Measurements from ENCODE around the gene GRB7. TPM values are rescaled to one million over a fixed set of nuclear protein-coding genes. Genes with fewer than 3 reads are reported as not detected.

Gene GRB7
- total and polyA plus RNA-seq, 2 experiments from 2014 or later: 22.8 to 29.4 TPM

GRCh38 chr17:39756380-39757079, 18.8 kb downstream of the GRB7 start:
- Histone ChIP-seq H3K4me2 (no peak overlapping the region), H4K20me1 (ENCODE audit: insufficient read depth, poor library complexity, severe bottlenecking) (no peaks in the 10 kb centered on the region), H3K9me2 (replicated peaks; ENCODE audit: insufficient read depth) (no peaks in the 10 kb centered on the region), H3K27me3 (no peaks in the 10 kb centered on the region), H3K27ac (no peak overlapping the region), H3K79me2 (no peaks in the 10 kb centered on the region), H3K4me3 (no peak overlapping the region), H3K36me3 (replicated peaks; ENCODE audit: insufficient read depth, low read depth) (no peaks in the 10 kb centered on the region), H3K4me1 (ENCODE audit: insufficient read depth) (peaks cover 6% of the 10 kb centered on the region), H2AFZ (no peak overlapping the region), H3K9me3 (ENCODE audit: low read depth) (no peaks in the 10 kb centered on the region)
- TF ChIP-seq EZH2 (IDR thresholded peaks at IDR 0.05; ENCODE audit: borderline replicate concordance) (no peak), EZH2phosphoT487 (IDR thresholded peaks at IDR 0.05; ENCODE audit: low read depth, severe bottlenecking, unreplicated experiment) (no peak)
- TF ChIP-seq, protein P1, sequence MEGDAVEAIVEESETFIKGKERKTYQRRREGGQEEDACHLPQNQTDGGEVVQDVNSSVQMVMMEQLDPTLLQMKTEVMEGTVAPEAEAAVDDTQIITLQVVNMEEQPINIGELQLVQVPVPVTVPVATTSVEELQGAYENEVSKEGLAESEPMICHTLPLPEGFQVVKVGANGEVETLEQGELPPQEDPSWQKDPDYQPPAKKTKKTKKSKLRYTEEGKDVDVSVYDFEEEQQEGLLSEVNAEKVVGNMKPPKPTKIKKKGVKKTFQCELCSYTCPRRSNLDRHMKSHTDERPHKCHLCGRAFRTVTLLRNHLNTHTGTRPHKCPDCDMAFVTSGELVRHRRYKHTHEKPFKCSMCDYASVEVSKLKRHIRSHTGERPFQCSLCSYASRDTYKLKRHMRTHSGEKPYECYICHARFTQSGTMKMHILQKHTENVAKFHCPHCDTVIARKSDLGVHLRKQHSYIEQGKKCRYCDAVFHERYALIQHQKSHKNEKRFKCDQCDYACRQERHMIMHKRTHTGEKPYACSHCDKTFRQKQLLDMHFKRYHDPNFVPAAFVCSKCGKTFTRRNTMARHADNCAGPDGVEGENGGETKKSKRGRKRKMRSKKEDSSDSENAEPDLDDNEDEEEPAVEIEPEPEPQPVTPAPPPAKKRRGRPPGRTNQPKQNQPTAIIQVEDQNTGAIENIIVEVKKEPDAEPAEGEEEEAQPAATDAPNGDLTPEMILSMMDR (IDR thresholded peaks at IDR 0.05; ENCODE audit: poor library complexity): no peak
- WGBS (ENCODE audit: low lambda C conversion rate, missing lambda C conversion rate): 77% methylated on average over 7 of the region's 7 CpGs
- DNase-seq (ENCODE audit: low spot score): no peak

- H3K27ac ChIP-seq: no peak overlapping the region
- no peaks in the 10 kb centered on the region for H3K9me3 ChIP-seq (ENCODE audit: low read depth)
- peaks cover 6% of the 10 kb centered on the region for H3K4me1 ChIP-seq (ENCODE audit: insufficient read depth)
- no peaks in the 10 kb centered on the region for H3K27me3 ChIP-seq
- H2AFZ ChIP-seq: no peak overlapping the region
- H3K36me3 ChIP-seq (replicated peaks; ENCODE audit: insufficient read depth, low read depth): no peaks in the 10 kb centered on the region
- no peaks in the 10 kb centered on the region for H4K20me1 ChIP-seq (ENCODE audit: insufficient read depth, poor library complexity, severe bottlenecking)
- no peak for DNase-seq (ENCODE audit: low spot score)
- 88% methylated on average over 4 of the region's 4 CpGs for WGBS (ENCODE audit: low lambda C conversion rate, missing lambda C conversion rate)
- no peak overlapping the region for H3K4me2 ChIP-seq
- H3K4me3 ChIP-seq: no peak overlapping the region
- no peak for TF ChIP-seq EZH2phosphoT487 (IDR thresholded peaks at IDR 0.05; ENCODE audit: low read depth, severe bottlenecking, unreplicated experiment)
- no peak for TF ChIP-seq EZH2 (IDR thresholded peaks at IDR 0.05; ENCODE audit: borderline replicate concordance)
- TF ChIP-seq, protein P1 (IDR thresholded peaks at IDR 0.05; ENCODE audit: poor library complexity): no peak
- H3K9me2 ChIP-seq (replicated peaks; ENCODE audit: insufficient read depth): no peaks in the 10 kb centered on the region
- H3K79me2 ChIP-seq: no peaks in the 10 kb centered on the region
Observed at GRCh38 chr17:39757176-39757662, 19.5 kb downstream of the GRB7 start.

DNA sequence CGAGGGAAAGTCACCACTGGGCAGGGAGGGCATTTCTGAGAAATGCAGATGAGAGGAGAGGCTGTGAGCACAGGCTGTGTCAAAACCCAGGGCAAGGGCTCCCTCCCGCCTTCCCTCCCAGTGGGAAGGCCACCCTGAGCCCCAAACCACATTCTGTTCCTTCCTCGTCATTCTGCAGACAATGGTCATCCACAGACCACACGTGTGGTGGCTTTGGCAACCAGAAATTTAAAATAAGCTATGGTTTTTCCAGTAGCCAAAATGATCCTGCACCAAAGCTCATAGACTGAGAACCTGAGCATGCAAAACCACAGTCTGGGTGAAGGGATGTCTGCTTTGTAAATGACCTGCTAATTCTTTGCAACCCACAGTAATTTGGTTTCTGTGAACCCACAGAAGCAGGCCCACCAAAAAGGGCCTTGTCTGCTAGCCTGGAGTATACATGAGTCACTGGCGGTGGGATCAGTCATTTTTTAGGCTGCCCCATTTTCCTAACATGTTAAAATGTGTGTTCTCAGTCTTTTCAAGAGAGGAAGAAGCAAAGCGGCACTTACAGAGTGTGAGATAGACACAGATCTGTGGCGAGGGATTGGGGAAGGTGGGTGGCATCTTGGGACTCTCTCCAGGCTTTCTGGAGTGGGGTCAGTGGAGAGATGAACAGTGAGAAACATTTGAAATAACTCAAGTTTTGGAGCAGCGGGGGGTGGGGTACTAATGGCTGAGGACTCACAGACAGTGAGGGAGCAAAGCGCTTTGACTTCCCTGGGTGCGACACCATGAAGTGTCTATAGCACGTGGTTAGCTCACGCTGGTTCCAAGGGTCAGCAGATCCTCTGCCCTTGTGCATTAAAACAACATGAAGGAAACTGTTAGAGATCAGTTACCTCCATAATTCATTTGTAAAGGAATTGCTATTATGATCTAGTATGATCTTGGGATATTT, 20.5 kb downstream of the GRB7 start:
- Histone ChIP-seq H2AFZ (no peak overlapping the region), H3K9me3 (ENCODE audit: low read depth) (no peaks in the 10 kb centered on the region), H3K79me2 (no peaks in the 10 kb centered on the region), H4K20me1 (ENCODE audit: insufficient read depth, poor library complexity, severe bottlenecking) (no peaks in the 10 kb centered on the region), H3K36me3 (replicated peaks; ENCODE audit: insufficient read depth, low read depth) (no peaks in the 10 kb centered on the region), H3K4me2 (no peak overlapping the region), H3K9me2 (replicated peaks; ENCODE audit: insufficient read depth) (no peaks in the 10 kb centered on the region), H3K4me3 (no peak overlapping the region), H3K27me3 (no peaks in the 10 kb centered on the region), H3K27ac (no peak overlapping the region), H3K4me1 (ENCODE audit: insufficient read depth) (peaks cover 6% of the 10 kb centered on the region)
- TF ChIP-seq EZH2phosphoT487 (IDR thresholded peaks at IDR 0.05; ENCODE audit: low read depth, severe bottlenecking, unreplicated experiment): no peak
- TF ChIP-seq, protein P1 (IDR thresholded peaks at IDR 0.05; ENCODE audit: poor library complexity): no peak
- TF ChIP-seq EZH2 (IDR thresholded peaks at IDR 0.05; ENCODE audit: borderline replicate concordance): no peak
- WGBS (ENCODE audit: low lambda C conversion rate, missing lambda C conversion rate): 84% methylated on average over 12 of the region's 12 CpGs
- no peak for DNase-seq (ENCODE audit: low spot score)

Data from hepatocyte (in vitro differentiated cells).